ENCODE measurements around the gene MGAT3.

The MGAT3 gene

GRCh38 chr22:39534092-39534506 is 77.3 kb downstream of the MGAT3 start:
- DNase-seq, result no peak

- peak; percentile 67 for DNase-seq
Measured at GRCh38 chr22:39534591-39535356, 78.0 kb downstream of the MGAT3 start.

- no peak for DNase-seq
Measured at GRCh38 chr22:39535357-39535725, 78.5 kb downstream of the MGAT3 start.

GRCh38 chr22:39535831-39536449 is 79.1 kb downstream of the MGAT3 start:
- DNase-seq, result no peak

GRCh38 chr22:39536711-39537110 is 79.9 kb downstream of the MGAT3 start:
- DNase-seq, result no peak

- no peak for DNase-seq
Measured at GRCh38 chr22:39537975-39538374, 81.2 kb downstream of the MGAT3 start.

All from NCI-H1092 treated with DMSO at 0.1 percent for 48 hours (cell line).